ENCODE measurements around the gene KDM5C.

GRCh38 chrX:53233536-53233935, 8.5 kb upstream of the KDM5C start:
- no peak for TF ChIP-seq POLR2AphosphoS5 (IDR thresholded peaks at IDR 0.05; ENCODE audit: insufficient read depth in 1 of 2, low read depth in 1 of 2)
- no peak for TF ChIP-seq POLR2A (IDR thresholded peaks at IDR 0.05)
- TF ChIP-seq, protein P1, sequence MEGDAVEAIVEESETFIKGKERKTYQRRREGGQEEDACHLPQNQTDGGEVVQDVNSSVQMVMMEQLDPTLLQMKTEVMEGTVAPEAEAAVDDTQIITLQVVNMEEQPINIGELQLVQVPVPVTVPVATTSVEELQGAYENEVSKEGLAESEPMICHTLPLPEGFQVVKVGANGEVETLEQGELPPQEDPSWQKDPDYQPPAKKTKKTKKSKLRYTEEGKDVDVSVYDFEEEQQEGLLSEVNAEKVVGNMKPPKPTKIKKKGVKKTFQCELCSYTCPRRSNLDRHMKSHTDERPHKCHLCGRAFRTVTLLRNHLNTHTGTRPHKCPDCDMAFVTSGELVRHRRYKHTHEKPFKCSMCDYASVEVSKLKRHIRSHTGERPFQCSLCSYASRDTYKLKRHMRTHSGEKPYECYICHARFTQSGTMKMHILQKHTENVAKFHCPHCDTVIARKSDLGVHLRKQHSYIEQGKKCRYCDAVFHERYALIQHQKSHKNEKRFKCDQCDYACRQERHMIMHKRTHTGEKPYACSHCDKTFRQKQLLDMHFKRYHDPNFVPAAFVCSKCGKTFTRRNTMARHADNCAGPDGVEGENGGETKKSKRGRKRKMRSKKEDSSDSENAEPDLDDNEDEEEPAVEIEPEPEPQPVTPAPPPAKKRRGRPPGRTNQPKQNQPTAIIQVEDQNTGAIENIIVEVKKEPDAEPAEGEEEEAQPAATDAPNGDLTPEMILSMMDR (IDR thresholded peaks at IDR 0.05) = no peak
